Stimulated activated CD8-positive, alpha-beta memory T cell treated with anti-CD3 and anti-CD28 coated beads, Interleukin-12 subunit alpha, Interleukin-12 subunit beta, amount 100 ng/mL, for 24 hours (primary cell): Measurements from ENCODE around the gene MSH3.
"Not testable (repeated sequence)": the region's sequence is repeated elsewhere in the genome, so short reads cannot be mapped to it uniquely, and the experiment has no call there.

Source experiments
- DNase-seq: peaks from one replicate; pipeline ENCODE4 v3.0.0-alpha.2; 2020; ENCODE audit errors: extremely low read depth

The MSH3 gene

DNA sequence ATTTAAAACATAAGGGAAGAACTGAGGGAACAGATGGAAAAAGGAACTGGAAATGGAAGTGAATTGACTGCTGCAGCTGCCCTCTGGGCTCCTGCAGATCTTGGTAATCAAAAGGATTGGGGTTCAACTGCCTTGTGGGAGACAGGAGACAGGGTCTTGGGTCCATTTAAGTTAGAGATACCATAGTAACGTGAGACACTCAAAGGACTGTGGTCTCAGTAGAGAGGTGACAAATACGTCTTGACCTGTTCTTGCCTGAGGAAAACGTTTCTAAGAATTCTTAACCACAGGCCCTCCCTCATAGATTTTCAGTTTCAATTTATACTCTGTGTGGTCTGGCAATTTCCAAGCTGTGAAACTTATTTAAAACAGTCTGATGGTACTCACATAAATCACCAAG lies 101.2 kb downstream of the MSH3 start:
- no peak for DNase-seq

DNA sequence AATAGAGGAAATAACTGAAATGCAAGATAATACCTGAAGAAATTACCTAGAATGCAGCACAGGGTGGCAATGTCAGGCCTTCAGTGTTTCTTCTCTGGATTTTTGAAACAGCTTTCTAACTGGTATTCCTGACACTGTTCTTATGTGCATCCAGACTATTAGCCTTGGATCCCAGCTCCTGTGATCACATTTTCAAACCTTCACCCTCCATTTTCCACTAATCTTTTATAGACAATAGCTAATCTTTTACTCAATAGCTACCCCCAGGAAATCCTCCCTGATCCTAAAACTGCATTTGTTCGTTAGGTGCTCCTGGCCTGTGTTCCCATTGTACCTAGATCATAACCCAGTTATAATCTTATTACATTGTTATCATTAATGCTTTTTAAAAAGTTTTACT lies 101.8 kb downstream of the MSH3 start:
- no peak for DNase-seq

DNA sequence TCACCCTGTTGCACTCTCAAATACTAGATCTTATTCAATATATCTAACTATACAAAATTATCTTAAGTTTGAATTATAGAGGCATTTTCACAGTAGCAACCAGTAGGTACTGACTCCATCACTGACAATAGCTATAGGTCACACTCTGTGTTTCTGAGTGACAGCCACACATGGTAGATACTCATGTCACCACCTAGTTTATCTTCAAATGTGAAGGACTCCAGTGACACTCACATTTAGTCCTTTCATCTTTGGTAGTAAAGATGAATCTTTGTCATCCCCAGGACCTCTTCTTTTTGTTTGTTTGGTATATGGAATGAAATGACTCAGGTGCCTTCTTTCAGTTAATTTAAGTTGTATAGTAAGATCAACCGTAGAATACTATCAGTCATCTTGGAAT lies 102.8 kb downstream of the MSH3 start:
- no peak for DNase-seq

DNA sequence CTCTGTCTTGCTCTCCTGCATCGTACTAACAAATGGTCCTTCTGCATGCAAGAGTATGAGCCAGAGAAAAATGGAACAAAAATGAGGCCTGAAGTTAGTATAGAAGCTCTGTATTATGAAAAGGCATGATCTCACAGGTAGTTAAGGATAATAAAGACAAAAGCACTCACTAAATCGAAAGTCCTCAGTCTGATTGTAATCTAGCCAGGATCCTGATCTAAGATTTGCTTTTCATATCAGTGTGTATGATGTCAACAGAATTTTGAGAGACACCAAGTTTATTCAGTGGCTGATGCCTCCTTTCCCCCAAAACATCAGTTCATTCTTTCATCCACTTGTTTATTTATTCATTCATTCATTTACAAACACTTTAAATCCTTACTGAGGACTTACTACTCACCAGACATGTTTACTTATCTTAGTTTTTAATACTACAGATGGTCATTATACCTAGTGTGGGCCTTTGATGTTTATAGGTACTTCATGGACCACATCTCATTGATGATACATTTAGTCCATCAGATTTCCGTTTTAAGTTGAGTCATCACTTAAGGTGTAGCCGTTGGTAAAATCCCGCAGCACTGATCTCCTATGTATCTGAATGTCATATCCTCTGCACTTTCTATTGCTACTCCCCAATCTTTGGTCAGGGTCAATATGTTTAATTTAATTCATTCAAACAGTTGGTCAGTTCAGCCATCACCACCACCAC lies 105.6 kb downstream of the MSH3 start:
- no peak for DNase-seq

DNA sequence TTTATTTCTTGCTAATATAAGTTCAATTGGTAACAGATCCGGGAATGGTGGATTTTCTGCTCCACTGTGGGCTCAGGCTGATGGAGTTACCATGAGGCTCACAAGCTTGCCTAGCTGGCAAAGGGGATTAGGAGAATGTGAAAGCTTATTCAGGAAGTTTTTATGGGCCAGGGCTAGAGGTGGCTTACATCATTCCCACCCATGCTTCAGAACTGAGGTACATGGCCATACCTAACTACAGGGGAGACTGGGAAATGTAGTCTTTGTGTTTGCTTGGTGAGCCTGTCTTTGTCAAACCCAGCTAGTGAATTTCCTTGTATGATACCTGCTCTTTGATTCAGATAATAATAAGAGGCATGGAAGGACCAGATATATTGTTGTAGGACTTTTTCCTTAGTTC lies 106.2 kb downstream of the MSH3 start:
- DNase-seq = no peak

DNA sequence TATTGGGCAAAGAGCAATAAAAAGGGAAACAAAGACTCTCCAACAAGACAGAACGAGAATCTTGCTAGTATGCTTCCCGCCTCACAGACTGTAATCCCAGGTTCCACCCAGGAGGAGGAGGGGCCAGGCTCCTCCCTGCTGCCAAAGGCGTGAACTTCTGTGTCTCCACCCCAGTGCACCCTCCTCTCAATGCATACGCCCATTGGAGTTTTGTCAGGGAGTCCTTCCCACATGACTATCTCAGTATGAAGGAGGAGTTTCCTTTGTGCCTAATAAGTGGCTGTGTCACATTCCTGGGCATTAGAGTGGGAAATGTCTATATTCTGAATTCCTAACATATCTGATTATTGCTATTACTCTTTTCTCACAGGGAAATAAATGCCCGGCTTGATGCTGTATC lies 106.7 kb downstream of the MSH3 start:
- no peak for DNase-seq

DNA sequence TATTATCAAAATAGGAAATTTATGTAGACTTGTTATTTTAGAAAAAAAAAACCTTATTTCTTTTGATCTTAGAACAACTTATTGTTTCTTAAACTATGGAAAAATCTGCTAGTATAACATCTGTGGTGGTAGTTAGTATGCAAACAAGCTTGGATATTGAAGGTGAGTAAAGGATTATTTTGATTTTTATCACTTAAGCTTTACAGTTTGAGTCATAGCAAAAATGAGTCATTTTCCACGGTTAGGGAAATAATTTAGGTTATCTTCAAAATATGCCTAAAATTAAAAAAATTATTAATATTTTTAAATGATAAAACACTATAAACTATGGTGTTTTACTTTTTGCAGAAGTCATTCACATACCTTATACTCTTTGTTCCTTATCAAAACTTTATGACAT lies 107.5 kb downstream of the MSH3 start:
- DNase-seq = no peak

DNA sequence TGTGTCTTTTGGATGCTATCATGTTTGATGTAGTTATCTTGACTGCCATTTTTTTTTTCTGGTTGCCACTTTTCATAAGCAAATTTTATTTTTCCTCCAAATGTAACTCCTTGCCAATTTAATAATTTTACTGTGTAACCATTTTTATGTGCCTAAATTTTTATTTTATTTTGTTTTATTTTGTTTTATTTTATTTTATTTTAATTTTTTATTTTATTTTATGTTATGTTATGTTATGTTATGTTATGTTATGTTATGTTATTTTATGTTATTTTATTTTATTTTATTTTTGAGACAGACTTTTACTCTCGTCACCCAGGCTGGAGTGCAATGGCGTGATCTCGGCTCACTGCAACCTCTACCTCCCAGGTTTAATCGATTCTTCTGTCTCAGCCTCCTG lies 108.1 kb downstream of the MSH3 start:
- no peak for DNase-seq

DNA sequence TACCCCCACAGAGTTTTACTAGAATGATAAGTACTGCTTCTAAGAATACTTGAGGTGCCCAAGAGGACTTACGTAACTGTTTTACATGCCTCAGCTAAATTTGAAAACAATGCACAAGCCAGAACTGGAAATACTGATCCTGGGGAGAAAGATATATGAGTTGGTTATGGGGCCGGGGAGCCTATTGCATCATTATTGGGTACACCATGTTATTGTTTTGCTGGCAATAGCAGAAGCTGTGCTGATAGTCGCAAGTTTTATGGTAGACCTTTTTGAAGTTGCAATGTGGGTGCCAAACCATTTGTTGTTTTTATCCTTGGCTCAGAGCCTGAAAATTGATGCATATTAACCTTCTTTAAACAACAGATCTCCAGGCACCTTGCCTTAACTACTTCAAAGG lies 108.8 kb downstream of the MSH3 start:
- no peak for DNase-seq

DNA sequence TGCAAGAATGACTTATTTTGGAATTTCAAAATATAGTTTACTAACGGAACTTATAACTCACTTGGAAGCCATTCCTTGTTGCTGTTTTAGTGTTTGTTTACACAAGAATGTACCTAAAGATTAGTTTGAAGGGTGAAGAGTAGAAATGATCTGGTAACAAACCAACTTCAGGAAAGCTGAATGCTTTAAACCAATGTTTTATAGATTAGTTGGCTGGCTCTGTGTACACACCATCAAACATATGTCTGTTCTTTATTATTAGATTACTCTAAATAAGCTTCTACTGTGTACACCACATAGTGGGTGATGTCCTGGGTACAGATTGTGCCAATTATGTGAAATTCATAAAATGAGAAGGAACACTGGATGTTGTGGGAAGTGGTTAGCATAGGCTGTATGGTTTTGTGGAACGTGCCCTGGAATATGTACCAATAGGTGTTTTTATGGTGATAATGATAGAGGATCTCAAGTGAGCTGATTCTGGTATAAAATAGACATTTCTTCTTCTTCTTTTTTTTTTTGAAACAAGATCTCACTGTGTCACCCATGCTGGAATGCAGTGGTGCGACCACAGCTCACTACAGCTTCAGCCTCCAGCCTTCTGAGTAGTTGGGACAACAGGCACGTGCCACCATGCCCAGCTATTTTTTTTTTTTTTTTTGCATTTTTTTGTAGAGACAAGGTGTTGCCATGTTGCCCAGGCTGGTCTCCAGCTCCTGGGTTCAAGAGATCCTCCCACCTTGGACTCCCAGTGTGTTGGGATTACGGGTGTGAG lies 109.6 kb downstream of the MSH3 start:
- no peak for DNase-seq

DNA sequence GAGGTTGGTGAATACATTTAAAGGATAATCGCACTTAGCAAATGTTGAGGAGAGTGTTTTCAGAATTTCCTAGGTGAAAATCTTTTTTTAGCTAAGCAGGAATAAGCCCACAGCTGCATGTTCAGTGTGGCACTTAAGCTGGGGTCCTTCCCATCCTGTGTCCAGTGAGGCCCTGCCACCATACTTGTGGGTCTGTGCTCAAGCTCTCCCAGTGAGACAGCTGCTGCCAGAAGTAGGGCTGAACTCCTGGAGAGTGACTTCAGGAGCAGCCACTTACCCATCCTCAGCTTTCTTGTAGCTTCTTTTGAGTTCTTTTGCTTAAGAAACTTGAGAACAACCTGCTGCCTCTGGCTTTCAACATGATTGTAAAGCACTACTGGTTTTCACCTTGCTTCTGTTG lies 110.3 kb downstream of the MSH3 start:
- no peak for DNase-seq

DNA sequence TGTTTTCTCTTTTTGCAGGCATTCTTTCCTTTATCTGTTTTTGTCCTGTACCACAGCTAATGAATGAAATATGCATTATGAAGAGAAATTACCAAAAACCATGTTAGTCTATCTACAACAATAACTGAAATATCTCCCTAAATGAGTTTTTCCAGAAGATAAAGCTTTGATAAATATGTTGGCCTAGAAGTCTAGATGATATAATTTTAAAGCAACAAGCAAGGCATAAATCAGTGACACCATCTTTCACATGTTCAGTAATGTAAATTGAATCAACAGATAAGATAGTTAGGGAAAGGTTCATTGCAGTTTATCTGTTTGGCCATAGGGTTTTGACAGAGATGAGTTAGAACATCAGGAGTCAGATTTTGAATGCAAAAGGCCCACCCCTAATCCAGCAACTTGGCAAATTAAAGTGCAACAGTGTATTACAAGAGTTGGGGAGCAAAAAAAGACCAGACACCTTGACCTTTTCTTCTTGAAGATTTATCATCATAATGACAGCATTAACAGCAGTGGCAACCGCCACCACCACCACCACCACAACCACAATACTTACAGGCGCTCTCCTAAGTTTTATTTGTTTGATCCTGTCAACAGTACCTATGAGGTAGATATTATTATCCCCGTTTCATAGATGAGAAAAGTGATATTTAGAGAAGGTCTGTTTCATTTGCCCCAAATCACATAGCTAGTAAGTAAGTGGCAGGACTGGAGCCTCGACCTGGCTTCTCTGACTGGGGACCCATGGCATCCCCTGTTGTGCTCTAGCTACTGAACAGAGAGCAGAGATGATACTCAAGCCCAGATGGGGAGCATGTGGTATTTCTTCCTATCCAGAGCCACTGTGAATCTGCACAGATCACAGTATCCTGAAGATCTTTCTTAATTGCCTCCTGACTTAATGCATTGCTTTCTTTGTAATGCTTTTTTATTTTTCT lies 123.2 kb downstream of the MSH3 start:
- no peak for DNase-seq

DNA sequence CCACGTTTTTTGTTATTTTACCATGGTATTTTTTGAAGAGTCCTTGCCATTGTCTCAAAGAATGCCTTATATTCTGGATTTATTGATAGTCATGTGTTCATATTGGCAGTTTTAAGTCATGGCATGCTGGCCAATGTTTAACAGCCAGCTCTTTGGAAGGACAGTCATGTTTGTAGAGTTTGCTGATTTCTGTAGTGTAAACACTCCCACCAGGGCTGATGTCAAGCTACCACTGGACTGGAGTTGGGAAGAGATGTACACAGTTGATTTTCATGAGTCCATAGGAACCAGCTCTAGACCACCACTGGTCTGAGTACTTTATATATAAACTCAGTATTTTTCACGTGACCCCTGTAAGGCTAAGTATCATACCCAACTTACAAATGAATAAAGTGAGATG lies 125.6 kb downstream of the MSH3 start:
- DNase-seq = no peak

DNA sequence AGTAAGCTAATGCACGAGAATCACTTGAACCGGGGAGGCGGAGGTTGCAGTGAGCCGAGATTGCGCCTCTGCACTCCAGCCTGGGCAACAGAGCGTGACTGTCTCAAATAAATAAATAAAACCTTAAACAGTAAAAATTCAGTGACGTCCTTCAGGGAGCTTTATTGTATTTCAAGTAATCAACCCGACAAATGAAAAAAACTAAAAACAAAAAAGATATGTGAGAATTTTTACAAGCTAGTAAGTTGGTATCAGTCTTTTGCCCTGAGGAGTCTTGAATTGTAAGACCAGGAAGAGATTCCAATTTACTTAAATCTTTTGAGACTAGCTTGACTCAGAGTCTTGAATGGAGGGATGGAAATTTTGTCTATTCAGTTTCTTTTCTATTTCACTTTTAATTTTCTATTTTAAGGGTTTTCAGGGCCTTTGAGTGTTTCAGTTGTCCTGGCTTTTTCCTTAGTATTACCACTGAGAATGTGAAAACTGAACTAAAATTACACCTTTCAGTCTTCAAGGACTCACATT lies 126.4 kb downstream of the MSH3 start:
- no peak for DNase-seq

DNA sequence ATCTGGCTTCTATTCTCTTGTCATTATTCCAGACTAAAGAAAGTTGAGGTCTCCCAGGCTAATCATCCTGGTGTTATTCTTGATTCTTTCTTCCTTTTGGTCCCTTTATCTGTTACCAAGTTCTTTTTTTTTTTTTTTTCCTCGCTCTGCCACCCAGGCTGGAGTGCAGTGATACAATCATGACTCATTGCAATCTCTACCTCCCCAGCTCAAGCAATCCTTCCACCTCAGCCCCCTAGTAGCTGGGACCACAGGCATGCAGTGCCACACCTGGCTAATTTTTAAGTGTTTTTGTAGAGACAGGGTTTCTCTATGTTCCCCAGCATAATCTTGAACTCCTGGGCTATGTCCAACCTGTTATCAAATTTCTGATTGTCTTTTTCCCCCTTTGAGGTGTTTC lies 126.9 kb downstream of the MSH3 start:
- no peak for DNase-seq

DNA sequence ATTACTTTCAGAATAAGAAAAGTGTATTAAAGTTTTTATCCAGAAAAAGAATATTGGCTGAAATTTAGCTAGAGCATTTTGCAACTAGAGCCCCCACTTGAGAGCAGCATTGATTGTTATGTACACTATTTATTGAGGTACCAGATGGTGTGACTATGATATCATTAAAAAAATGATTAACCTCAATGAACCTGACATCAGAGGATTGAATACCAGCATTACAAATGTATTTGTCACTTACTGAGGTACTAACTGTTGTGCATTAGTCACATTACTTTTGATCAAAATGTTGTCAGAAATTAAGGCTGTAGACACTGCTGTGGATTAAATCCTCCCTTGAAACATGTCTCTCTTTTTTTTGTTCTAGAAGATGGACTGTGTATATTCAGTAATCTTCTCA lies 128.2 kb downstream of the MSH3 start:
- DNase-seq = no peak

DNA sequence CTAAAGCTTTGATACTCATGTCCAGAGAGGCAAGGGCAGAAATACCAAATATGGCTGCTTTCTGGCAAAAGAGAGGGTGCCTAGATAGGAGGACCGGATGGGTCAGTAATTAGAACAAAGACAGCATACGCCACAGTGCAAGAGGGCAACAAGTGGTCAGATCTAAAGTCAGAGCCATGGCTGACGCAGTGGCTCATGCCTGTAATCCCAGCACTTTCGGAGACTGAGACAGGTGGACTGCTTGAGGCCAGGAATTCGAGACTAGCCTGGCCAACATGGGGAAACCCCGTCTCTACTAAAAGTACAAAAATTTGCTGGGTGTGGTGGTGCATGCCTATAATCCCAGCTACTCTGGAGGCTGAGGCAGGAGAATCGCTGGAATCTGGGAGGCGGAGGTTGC lies 129.3 kb downstream of the MSH3 start:
- not testable (repeated sequence) for DNase-seq

DNA sequence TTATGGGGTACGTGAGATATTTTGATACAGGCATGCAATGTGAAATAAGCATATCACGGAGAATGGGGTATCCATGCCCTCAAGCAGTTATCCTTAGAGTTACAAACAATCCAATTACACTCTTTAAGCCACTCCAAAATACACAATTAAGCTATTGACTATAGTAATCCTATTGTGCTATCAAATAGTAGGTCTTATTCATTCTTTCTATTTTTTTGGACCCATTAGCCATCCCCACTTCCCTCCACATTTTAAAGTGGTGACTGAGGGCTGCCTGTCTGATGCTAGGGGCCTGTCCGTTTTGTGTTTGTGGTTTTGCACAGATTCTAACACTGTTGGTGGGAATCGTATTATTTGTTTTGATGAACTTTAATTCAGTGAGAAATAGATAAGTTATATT lies 130.0 kb downstream of the MSH3 start:
- no peak for DNase-seq

DNA sequence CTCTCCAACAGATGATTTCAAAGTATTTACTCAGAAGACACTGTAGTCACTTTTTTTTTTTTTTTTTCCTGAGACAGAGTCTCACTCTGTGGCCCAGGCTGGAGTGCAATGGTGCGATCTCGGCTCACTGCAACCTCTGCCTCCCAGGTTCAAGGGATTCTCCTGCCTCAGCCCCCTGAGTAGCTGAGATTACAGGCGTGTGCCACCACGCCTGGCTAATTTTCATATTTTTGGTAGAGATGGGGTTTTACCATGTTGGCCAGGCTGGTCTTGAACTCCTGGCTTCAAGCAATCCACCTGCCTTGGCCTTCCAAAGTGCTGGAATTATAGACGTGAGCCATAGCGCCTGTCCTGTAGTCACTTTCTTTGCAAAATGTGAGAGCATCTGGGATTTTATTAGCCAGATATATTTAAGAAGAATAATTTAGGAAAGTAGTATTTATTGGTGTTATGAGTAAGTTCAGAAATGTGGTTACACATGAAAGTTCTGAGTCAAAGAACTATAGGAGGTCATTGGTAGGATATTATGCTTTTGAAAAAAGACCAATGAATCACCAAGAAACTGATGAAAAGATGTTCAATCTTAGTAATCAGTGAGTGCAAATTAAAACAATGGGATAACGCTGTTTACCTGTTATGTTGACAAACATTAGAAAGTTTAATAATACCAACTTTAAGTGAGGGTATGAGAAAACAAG lies 135.0 kb downstream of the MSH3 start:
- DNase-seq = not testable (repeated sequence)

DNA sequence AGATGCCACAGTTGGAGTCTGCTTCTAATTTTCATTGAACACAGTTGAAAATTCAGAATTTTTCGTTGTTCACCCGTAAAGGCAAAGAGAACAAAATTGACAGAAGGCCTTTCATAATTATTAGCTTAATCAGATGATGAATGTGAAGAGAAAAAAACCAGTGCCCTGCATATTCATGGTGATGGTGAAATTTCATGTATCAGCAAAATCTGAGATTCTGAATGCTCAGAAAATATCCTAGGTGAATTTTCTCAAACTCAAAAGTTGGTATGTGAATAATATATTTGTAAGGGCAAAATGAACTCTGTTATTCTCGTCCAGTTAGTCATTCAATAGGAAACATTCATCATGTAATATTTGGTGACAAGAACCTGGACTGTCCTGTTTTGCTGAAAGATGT lies 136.2 kb downstream of the MSH3 start:
- no peak for DNase-seq

DNA sequence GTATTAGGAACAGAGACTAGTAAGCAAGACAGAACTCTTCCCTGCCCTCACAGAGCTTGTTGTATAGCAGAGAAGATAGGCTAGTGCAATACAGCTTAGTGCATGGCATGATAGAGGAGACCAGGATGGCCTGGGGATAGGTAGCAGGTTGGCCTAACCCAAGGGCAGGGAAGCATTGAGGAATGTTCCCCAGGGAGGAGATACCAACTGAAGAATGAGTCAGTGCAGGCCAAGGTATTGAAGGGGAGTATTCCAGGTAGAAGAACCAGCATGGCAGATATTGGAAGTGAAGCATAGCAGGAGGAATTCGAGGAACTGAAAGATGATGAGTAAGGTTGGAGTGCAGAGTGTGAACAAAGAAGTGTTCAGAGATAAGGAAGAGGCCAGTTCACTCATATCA lies 138.9 kb downstream of the MSH3 start:
- DNase-seq = no peak

DNA sequence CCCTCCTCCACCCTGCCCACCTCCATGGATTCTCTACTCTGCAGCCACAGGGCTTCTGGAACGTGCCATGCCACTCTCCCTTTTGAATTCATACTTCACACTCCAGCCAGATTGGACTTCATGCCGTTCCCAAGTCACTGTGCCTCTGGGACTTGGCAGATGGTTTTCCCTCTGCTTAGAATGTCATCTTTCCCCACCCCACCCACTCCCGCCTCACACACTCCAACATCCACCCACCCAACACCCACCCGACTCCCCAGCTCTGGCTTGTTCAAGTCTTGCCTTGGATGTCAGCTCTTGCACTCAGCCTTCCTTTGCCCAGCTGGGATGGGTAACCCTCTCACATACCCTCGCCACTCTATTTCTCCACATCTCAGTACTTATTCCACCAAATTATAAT lies 142.4 kb downstream of the MSH3 start:
- no peak for DNase-seq
